ENCODE data around the gene CIART. TPM values are rescaled to one million over a fixed set of nuclear protein-coding genes. Genes with fewer than 3 reads are reported as not detected.

Gene CIART
- total and polyA plus RNA-seq, 8 donors, result 0.87 to 5.6 (median 1.7) TPM

GRCh38 chr1:150268705-150269403 is 13.5 kb upstream of the CIART start, which contains the start of gene APH1A:
APH1A (minus strand) TSS chr1:150269016; CDS start chr1:150268810, 206 bp downstream.
- ATAC-seq, result peak; percentile 99
- peak; percentile 93 to 98 (median 94) for DNase-seq
- no peaks in the 10 kb centered on the region for H3K27me3 ChIP-seq
- H3K9me3 ChIP-seq, result no peaks in the 10 kb centered on the region
- H3K4me3 ChIP-seq, result peak within 1 kb of the TSS; percentile 48 to 98 (median 94)
- H3K36me3 ChIP-seq, result peaks cover 0 to 15% (median 4%) of the 10 kb centered on the region in 3 donors
- H3K27ac ChIP-seq, result peak within 1 kb of the TSS; percentile 60 to 87 (median 78)
- peaks cover 0 to 12% (median 0%) of the 10 kb centered on the region in 3 donors for H3K4me1 ChIP-seq
- no peak for TF ChIP-seq CTCF (IDR thresholded peaks at IDR 0.05)
- no peak for FAIRE-seq
- 1% methylated on average over 49 of the region's 49 CpGs for WGBS, 2 donors
- intact Hi-C loops (cut with DNase I), result no loop called here

GRCh38 chr1:150269451-150269850 is 12.9 kb upstream of the CIART start:
- 32 to 41% methylated on average over 10 of the region's 10 CpGs for WGBS, 2 donors
- Histone ChIP-seq H3K27ac (peak overlapping the region in 2 of 4 donors; percentile 82 to 87), H3K4me3 (peak overlapping the region in 2 of 4 donors; percentile 92 to 98), H3K27me3 (no peaks in the 10 kb centered on the region), H3K36me3 (peaks cover 0 to 15% (median 4%) of the 10 kb centered on the region in 3 donors), H3K9me3 (no peaks in the 10 kb centered on the region), H3K4me1 (peaks cover 0 to 12% (median 0%) of the 10 kb centered on the region in 3 donors)
- FAIRE-seq (no peak), DNase-seq (no peak), ATAC-seq (no peak)
- no peak for TF ChIP-seq CTCF (IDR thresholded peaks at IDR 0.05)
- intact Hi-C loops (cut with DNase I), result no loop called here

- no peak for TF ChIP-seq CTCF (IDR thresholded peaks at IDR 0.05)
- intact Hi-C loops (cut with DNase I), result no loop called here
- ATAC-seq, result no peak
- H3K4me3 ChIP-seq, result no peak overlapping the region
- peaks cover 0 to 12% (median 0%) of the 10 kb centered on the region in 3 donors for H3K4me1 ChIP-seq
- WGBS, 2 donors, result 77 to 82% methylated on average over 7 of the region's 7 CpGs
- H3K27ac ChIP-seq, result no peak overlapping the region
- no peaks in the 10 kb centered on the region for H3K9me3 ChIP-seq
- H3K27me3 ChIP-seq, result no peaks in the 10 kb centered on the region
- no peak for DNase-seq
- peaks cover 0 to 2% (median 0%) of the 10 kb centered on the region in 3 donors for H3K36me3 ChIP-seq
- no peak for FAIRE-seq
Measured at GRCh38 chr1:150271291-150271959, 10.9 kb upstream of the CIART start.

- no peaks in the 10 kb centered on the region for H3K27me3 ChIP-seq
- TF ChIP-seq CTCF (IDR thresholded peaks at IDR 0.05), result no peak
Measured at GRCh38 chr1:150273311-150273710, 9.0 kb upstream of the CIART start.

More at GRCh38 chr1:150273311-150273710, 9.0 kb upstream of the CIART start:
- intact Hi-C loops (cut with DNase I), result no loop called here
- ATAC-seq (no peak), DNase-seq (no peak), FAIRE-seq (no peak)
- Histone ChIP-seq H3K9me3 (no peaks in the 10 kb centered on the region), H3K27ac (no peak overlapping the region), H3K4me3 (no peak overlapping the region), H3K36me3 (no peaks in the 10 kb centered on the region), H3K4me1 (peaks cover 0 to 2% (median 0%) of the 10 kb centered on the region in 3 donors)
- WGBS, 2 donors, result 74 to 81% methylated on average over 1 of the region's 1 CpG
